Mucosa of rectum (tissue), 2 donors: ENCODE data around the gene NUTM2A.
"Not testable (repeated sequence)": the region's sequence is repeated elsewhere in the genome, so short reads cannot be mapped to it uniquely, and the experiment has no call there.

Experiments
- H3K27ac ChIP-seq, 2 donors: one replicate each; pipeline ENCODE4 v1.7.0; 2013; ENCODE audit warnings: inconsistent platforms in 2 of 2, low read depth in 2 of 2, low read length in 2 of 2
- H3K27me3 ChIP-seq, 2 donors: one replicate each; pipeline ENCODE4 v1.7.0; 2013; ENCODE audit warnings: low read length in 2 of 2; ENCODE audit not compliant: control insufficient read depth in 2 of 2, insufficient read depth in 2 of 2
- H3K36me3 ChIP-seq, 2 donors: one replicate each; pipeline ENCODE4 v1.7.0; 2013; ENCODE audit warnings: low read length in 2 of 2; ENCODE audit not compliant: control insufficient read depth in 2 of 2, insufficient read depth in 2 of 2
- H3K4me1 ChIP-seq, 2 donors: one replicate each; pipeline ENCODE4 v1.7.0; 2013; ENCODE audit warnings: low read length in 2 of 2, mild to moderate bottlenecking in 1 of 2; ENCODE audit not compliant: control insufficient read depth in 2 of 2, insufficient read depth in 2 of 2
- H3K4me3 ChIP-seq, 2 donors: one replicate each; pipeline ENCODE4 v1.7.0; 2013; ENCODE audit warnings: low read length in 2 of 2
- H3K9ac ChIP-seq, 2 donors: one replicate each; pipeline ENCODE4 v1.7.0; 2013; ENCODE audit warnings: low read length in 2 of 2, low read depth in 1 of 2, mild to moderate bottlenecking in 1 of 2
- H3K9me3 ChIP-seq, 2 donors: one replicate each; pipeline ENCODE4 v1.7.0; 2013; ENCODE audit warnings: low read length in 2 of 2; ENCODE audit not compliant: control insufficient read depth in 2 of 2
- donor health status: healthy.
- donor health status: Normal muscosa, but diverticular disease.

Gene NUTM2A

GRCh38 chr10:87242192-87242591 is 16.9 kb downstream of the NUTM2A start:
- not testable (repeated sequence) for H3K36me3 ChIP-seq, H3K4me3 ChIP-seq, H3K27me3 ChIP-seq, H3K9me3 ChIP-seq, H3K9ac ChIP-seq, H3K27ac ChIP-seq, H3K4me1 ChIP-seq

DNA sequence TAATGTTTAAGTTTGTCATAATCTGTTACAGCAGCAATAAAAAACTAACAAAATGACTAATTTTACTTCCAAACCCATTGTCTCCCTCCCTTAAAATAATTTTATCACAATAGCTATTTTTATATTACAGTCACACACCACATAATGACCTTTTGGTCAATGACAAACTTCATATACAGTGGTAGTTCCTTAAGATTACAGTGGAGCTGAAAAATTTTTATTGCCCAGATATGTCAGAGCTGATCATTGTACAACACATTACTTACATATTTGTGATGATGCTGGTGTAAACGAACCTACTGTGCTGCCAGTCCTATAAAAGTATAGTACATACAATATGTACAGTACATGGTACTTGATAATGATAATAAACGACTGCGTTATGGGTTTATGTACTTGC is 22.1 kb downstream of the NUTM2A start:
- not testable (repeated sequence) for H3K9ac ChIP-seq, H3K27me3 ChIP-seq, H3K9me3 ChIP-seq, H3K36me3 ChIP-seq, H3K27ac ChIP-seq, H3K4me3 ChIP-seq, H3K4me1 ChIP-seq

GRCh38 chr10:87248818-87249353 is 23.6 kb downstream of the NUTM2A start:
- H3K4me1 ChIP-seq, H3K9ac ChIP-seq, H3K27ac ChIP-seq, H3K36me3 ChIP-seq, H3K27me3 ChIP-seq, H3K9me3 ChIP-seq, H3K4me3 ChIP-seq: not testable (repeated sequence)

DNA sequence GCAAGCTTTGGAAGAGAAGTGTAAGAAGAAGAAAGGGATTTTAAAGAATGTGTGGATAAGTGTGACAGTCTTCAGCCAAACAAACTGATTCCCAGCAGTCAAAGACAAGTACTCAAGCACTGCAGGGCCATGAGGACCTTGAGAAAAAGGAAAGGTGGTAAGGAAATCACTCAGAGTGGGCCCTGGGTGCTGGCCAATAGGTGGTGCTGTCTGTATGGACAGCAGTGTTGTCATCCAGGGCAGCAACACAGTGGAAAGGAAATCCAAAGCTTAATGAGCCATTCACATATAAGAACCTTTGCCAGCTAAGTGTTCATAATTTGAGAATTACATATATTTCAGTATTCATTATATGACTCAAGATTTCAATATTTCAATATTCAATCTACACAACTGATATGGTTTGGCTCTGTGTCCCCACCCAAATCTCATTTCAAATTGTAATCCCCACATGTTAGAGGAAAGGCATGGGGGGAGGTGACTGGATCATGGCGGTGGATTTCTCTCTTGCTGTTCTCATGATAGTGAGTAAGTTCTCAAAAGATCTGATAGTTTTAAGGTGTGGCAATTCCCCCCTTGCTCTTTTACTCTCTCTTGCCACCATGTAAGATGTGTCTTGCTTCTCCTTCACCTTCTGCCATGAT is 55.6 kb downstream of the NUTM2A start:
- H3K4me3 ChIP-seq, H3K27ac ChIP-seq, H3K9ac ChIP-seq, H3K36me3 ChIP-seq, H3K9me3 ChIP-seq, H3K4me1 ChIP-seq, H3K27me3 ChIP-seq: not testable (repeated sequence)
